SK-N-SH treated with all-trans-retinoic acid at 6 μM for 48 hours (cell line): ENCODE data around the gene EHMT2.
A peak's percentile ranks its signal among the peaks of the same experiment; 100 is the strongest.
"Not testable (repeated sequence)": the region's sequence is repeated elsewhere in the genome, so short reads cannot be mapped to it uniquely, and the experiment has no call there.

Experiments used
- ATAC-seq: fragments of 200-7000 bp; cut with Tn5 transposase; 3 replicates; pipeline ENCODE4 v1.9.1; 2020; ENCODE audit warnings: mild to moderate bottlenecking, moderate library complexity
- ARNTL ChIP-seq: fragments of 450-650 bp; formaldehyde crosslinking; IDR thresholded peaks from 2 replicates; pipeline ENCODE4 v1.5.0; 2020; ENCODE audit warnings: low read depth, mild to moderate bottlenecking, moderate library complexity, borderline replicate concordance
- BACH2 ChIP-seq: fragments of 250-450 bp; sonication (Bioruptor Pico); IDR thresholded peaks from 2 replicates; pipeline ENCODE4 v1.9.0; 2021; ENCODE audit warnings: mild to moderate bottlenecking, borderline replicate concordance
- CREB5 ChIP-seq: fragments of 250-450 bp; sonication (Bioruptor Pico); IDR thresholded peaks from 2 replicates; pipeline ENCODE4 v1.5.1; 2020; ENCODE audit warnings: low read depth, mild to moderate bottlenecking, moderate library complexity
- CSDC2 ChIP-seq: fragments of 250-450 bp; sonication (Bioruptor Pico); IDR thresholded peaks from 2 replicates; pipeline ENCODE4 v1.5.0; 2020; ENCODE audit warnings: mild to moderate bottlenecking, moderate library complexity
- CSRNP3 ChIP-seq: fragments of 250-450 bp; sonication (Bioruptor Pico); IDR thresholded peaks from 2 replicates; pipeline ENCODE4 v1.5.1; 2021; ENCODE audit warnings: mild to moderate bottlenecking, moderate library complexity
- GLIS3 ChIP-seq: fragments of 250-450 bp; sonication (Bioruptor Pico); IDR thresholded peaks from 2 replicates; pipeline ENCODE4 v1.5.0; 2020; ENCODE audit warnings: mild to moderate bottlenecking, moderate library complexity
- ISL1 ChIP-seq: fragments of 250-450 bp; sonication (Bioruptor Pico); IDR thresholded peaks from 2 replicates; pipeline ENCODE4 v2.1.2; 2022; ENCODE audit warnings: mild to moderate bottlenecking, moderate library complexity
- POU6F1 ChIP-seq: fragments of 250-450 bp; sonication (Bioruptor Pico); IDR thresholded peaks from 2 replicates; pipeline ENCODE4 v1.8.0; 2021; ENCODE audit warnings: low read depth, mild to moderate bottlenecking, moderate library complexity, borderline replicate concordance
- PPARA ChIP-seq: fragments of 250-450 bp; sonication (Bioruptor Pico); IDR thresholded peaks from 2 replicates; pipeline ENCODE4 v1.5.0; 2020; ENCODE audit warnings: mild to moderate bottlenecking, borderline replicate concordance
- RARB ChIP-seq: fragments of 250-450 bp; sonication (Bioruptor Pico); IDR thresholded peaks from 2 replicates; pipeline ENCODE4 v1.8.0; 2021; ENCODE audit warnings: mild to moderate bottlenecking, moderate library complexity
- SNAI2 ChIP-seq: fragments of 250-450 bp; sonication (Bioruptor Pico); IDR thresholded peaks from 2 replicates; pipeline ENCODE4 v1.5.0; 2020; ENCODE audit warnings: mild to moderate bottlenecking, moderate library complexity
- TCF4 ChIP-seq: fragments of 250-450 bp; sonication (Bioruptor Pico); IDR thresholded peaks from 2 replicates; pipeline ENCODE4 v1.8.0; 2021; ENCODE audit warnings: mild to moderate bottlenecking, moderate library complexity, borderline replicate concordance
- TOX ChIP-seq: fragments of 250-450 bp; sonication (Bioruptor Pico); IDR thresholded peaks from 2 replicates; pipeline ENCODE4 v1.8.0; 2021; ENCODE audit warnings: mild to moderate bottlenecking, moderate library complexity, borderline replicate concordance
- TSHZ2 ChIP-seq: fragments of 250-450 bp; sonication (Bioruptor Pico); IDR thresholded peaks from 2 replicates; pipeline ENCODE4 v1.5.0; 2020; ENCODE audit warnings: mild to moderate bottlenecking, moderate library complexity
- ZC3H10 ChIP-seq: fragments of 250-450 bp; sonication (Bioruptor Pico); IDR thresholded peaks from 2 replicates; pipeline ENCODE4 v1.5.1; 2021; ENCODE audit warnings: mild to moderate bottlenecking, moderate library complexity
- ZFP3 ChIP-seq: fragments of 250-450 bp; sonication (Bioruptor Pico); IDR thresholded peaks from 2 replicates; pipeline ENCODE4 v1.5.0; 2020; ENCODE audit warnings: mild to moderate bottlenecking, moderate library complexity
- ZFP30 ChIP-seq: fragments of 450-650 bp; formaldehyde crosslinking; IDR thresholded peaks from 2 replicates; pipeline ENCODE4 v1.5.0; 2022; ENCODE audit warnings: mild to moderate bottlenecking, moderate library complexity
- ZNF565 ChIP-seq: fragments of 450-650 bp; formaldehyde crosslinking; conservative IDR thresholded peaks from 2 replicates; pipeline ENCODE4 v1.5.0; 2020; ENCODE audit warnings: low read depth, mild to moderate bottlenecking, moderate library complexity
- ZNF70 ChIP-seq: fragments of 450-650 bp; formaldehyde crosslinking; IDR thresholded peaks from 2 replicates; pipeline ENCODE4 v1.5.0; 2020; ENCODE audit warnings: mild to moderate bottlenecking, moderate library complexity
- ZNF8 ChIP-seq: fragments of 450-650 bp; formaldehyde crosslinking; IDR thresholded peaks from 2 replicates; pipeline ENCODE4 v1.5.0; 2020; ENCODE audit warnings: mild to moderate bottlenecking, moderate library complexity

The EHMT2 gene

GRCh38 chr6:31908791-31909190 lies 11.3 kb upstream of the EHMT2 start:
- ATAC-seq = peak; percentile 43; the same call in 2 of the 3 replicates
- TF ChIP-seq POU6F1 (CRISPR knock-in tag) = no peak
- no peak for TF ChIP-seq ARNTL (CRISPR knock-in tag)
- TF ChIP-seq TCF4 (CRISPR knock-in tag) = no peak
- no peak for TF ChIP-seq ZC3H10
- TF ChIP-seq RARB (CRISPR knock-in tag) = no peak
- TF ChIP-seq ZNF8 = no peak
- no peak for TF ChIP-seq ZFP3 (CRISPR knock-in tag)
- no peak for TF ChIP-seq TOX (CRISPR knock-in tag)
- TF ChIP-seq ISL1 (CRISPR knock-in tag) = no peak
- no peak for TF ChIP-seq CSRNP3

GRCh38 chr6:31908255-31908654 lies 10.8 kb upstream of the EHMT2 start:
- ATAC-seq = not testable (repeated sequence)

- TF ChIP-seq GLIS3 (CRISPR knock-in tag) (no peak), TOX (CRISPR knock-in tag) (no peak), CSRNP3 (no peak), ZNF8 (no peak), ZNF70 (CRISPR knock-in tag) (no peak), ZFP3 (CRISPR knock-in tag) (no peak), TSHZ2 (CRISPR knock-in tag) (no peak), PPARA (CRISPR knock-in tag) (no peak), BACH2 (CRISPR knock-in tag) (no peak)
Measured at GRCh38 chr6:31907158-31907813, 9.8 kb upstream of the EHMT2 start.

GRCh38 chr6:31906727-31907126 lies 9.2 kb upstream of the EHMT2 start:
- not testable (repeated sequence) for ATAC-seq

More at GRCh38 chr6:31907158-31907813, 9.8 kb upstream of the EHMT2 start:
- ATAC-seq = no peak

GRCh38 chr6:31906122-31906521 lies 8.6 kb upstream of the EHMT2 start:
- ATAC-seq = no peak
- TF ChIP-seq TSHZ2 (CRISPR knock-in tag) (no peak), CREB5 (CRISPR knock-in tag) (no peak), ZFP3 (CRISPR knock-in tag) (no peak), ZFP30 (CRISPR knock-in tag) (no peak), POU6F1 (CRISPR knock-in tag) (no peak), ZNF8 (no peak), ZC3H10 (no peak), PPARA (CRISPR knock-in tag) (no peak), ARNTL (CRISPR knock-in tag) (no peak), RARB (CRISPR knock-in tag) (no peak), SNAI2 (CRISPR knock-in tag) (no peak), ZNF565 (no peak), CSDC2 (CRISPR knock-in tag) (no peak)
